ENCODE results near the gene TSR2. TPM values are rescaled to one million over a fixed set of nuclear protein-coding genes. Genes with fewer than 3 reads are reported as not detected.
A peak's percentile ranks its signal among the peaks of the same experiment; 100 is the strongest.

Gene TSR2, protein sequence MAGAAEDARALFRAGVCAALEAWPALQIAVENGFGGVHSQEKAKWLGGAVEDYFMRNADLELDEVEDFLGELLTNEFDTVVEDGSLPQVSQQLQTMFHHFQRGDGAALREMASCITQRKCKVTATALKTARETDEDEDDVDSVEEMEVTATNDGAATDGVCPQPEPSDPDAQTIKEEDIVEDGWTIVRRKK
- 10 to 100 TPM; 24.1 to 25.4 TPM for total RNA-seq

GRCh38 chrX:54439960-54440871 lies at the start of gene TSR2:
TSR2 (plus strand) TSS chrX:54440404; CDS start chrX:54440422, 18 bp downstream.
- ChIA-PET CTCF (interaction anchor here (1.0 to 1.8 kb wide), 2 partner anchors 21 to 398 kb away, joined by 3 to 6 read pairs; no protein-coding TSS in a partner anchor), POLR2A (interaction anchor here (0.7 to 1.1 kb wide), 4 partner anchors 39 to 727 kb away, joined by 3 to 4 read pairs (median 3); partner anchors contain the start of gene GNL3L)
- Mint-ChIP-seq H3K4me1 (ENCODE audit: low read depth) (peaks cover 26% of the 10 kb centered on the region), H3K4me3 (peak within 1 kb of the TSS; percentile 90), H3K27ac (peak within 1 kb of the TSS; percentile 78), H3K36me3 (peaks cover 9% of the 10 kb centered on the region), H3K27me3 (no peaks in the 10 kb centered on the region), H3K9me3 (no peaks in the 10 kb centered on the region)
- intact Hi-C loops (cut with micrococcal nuclease), result loop anchor here (1.0 to 10.0 kb wide), 5 partner anchors 89 to 565 kb away; partner anchors contain the start of genes APEX2, FAM120C and PHF8
- peak; percentile 88 for DNase-seq

- H3K4me1 Mint-ChIP-seq (ENCODE audit: low read depth), result no peaks in the 10 kb centered on the region
Observed at GRCh38 chrX:54397113-54397512, 43.1 kb upstream of the TSR2 start.

GRCh38 chrX:54407266-54407665 lies 32.9 kb upstream of the TSR2 start:
- CTCF ChIA-PET, result no interaction called here
- POLR2A ChIA-PET, result no interaction called here
- H3K4me1 Mint-ChIP-seq (ENCODE audit: low read depth), result peaks cover 5% of the 10 kb centered on the region

More at GRCh38 chrX:54397113-54397512, 43.1 kb upstream of the TSR2 start:
- ChIA-PET POLR2A (no interaction called here), CTCF (no interaction called here)
- Mint-ChIP-seq H3K36me3 (no peaks in the 10 kb centered on the region), H3K4me3 (no peak overlapping the region), H3K27ac (no peak overlapping the region), H3K9me3 (no peaks in the 10 kb centered on the region), H3K27me3 (peaks cover under 1% of the 10 kb centered on the region)
- no peak for DNase-seq
- intact Hi-C loops (cut with micrococcal nuclease), result no loop called here

DNA sequence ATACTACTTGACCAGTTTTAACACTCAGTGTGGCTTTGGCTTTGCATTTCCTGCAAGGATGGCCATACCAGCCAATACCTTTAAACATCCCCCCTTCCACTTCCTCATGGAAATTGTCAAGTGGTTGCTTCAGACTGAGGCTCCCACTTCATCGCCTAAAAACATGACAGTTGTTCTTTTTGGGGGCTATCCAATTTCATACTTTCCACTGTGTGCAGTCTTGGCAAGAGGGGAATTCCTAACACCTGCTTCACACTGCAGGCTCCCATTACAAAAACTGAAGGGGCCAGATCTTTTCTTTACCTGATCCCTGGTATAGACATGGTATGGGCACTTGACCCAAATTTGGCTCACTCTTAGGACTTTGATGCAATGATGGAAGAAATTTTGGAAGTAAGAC lies 28.5 kb upstream of the TSR2 start:
- ChIA-PET POLR2A (no interaction called here), CTCF (no interaction called here)
- Mint-ChIP-seq H3K9me3 (no peaks in the 10 kb centered on the region), H3K4me3 (no peak overlapping the region), H3K27ac (no peak overlapping the region), H3K4me1 (ENCODE audit: low read depth) (peaks cover 13% of the 10 kb centered on the region), H3K27me3 (peaks cover 3% of the 10 kb centered on the region), H3K36me3 (no peaks in the 10 kb centered on the region)
- no peak for DNase-seq
- intact Hi-C loops (cut with micrococcal nuclease), result no loop called here

More at GRCh38 chrX:54407266-54407665, 32.9 kb upstream of the TSR2 start:
- no peak for DNase-seq
- H3K4me3 Mint-ChIP-seq, result no peak overlapping the region
- H3K36me3 Mint-ChIP-seq, result no peaks in the 10 kb centered on the region
- H3K27ac Mint-ChIP-seq, result no peak overlapping the region
- intact Hi-C loops (cut with micrococcal nuclease), result no loop called here
- H3K9me3 Mint-ChIP-seq, result no peaks in the 10 kb centered on the region
- H3K27me3 Mint-ChIP-seq, result peaks cover 2% of the 10 kb centered on the region

DNA sequence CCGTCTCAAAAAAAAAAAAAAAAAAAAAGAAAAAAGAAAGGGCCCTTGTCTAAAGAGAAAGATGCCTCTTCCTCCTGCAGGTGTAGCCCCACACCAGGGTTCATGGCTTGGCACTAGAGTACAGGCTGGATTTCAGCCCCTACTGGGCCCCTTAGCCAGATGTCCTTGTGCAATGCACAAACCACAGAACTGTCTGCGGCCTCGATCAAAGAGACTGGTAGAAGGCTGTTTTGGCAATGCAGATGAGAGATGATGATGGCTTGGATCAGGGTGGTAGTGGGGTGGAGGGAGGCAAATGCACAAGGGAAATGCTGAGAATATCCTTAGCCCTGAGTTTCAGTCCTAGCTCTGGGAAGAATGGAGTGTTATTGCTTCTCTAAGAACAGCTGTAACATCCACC lies 26.5 kb upstream of the TSR2 start:
- Mint-ChIP-seq H3K4me3 (no peak overlapping the region), H3K27ac (no peak overlapping the region), H3K36me3 (no peaks in the 10 kb centered on the region), H3K4me1 (ENCODE audit: low read depth) (peaks cover 13% of the 10 kb centered on the region), H3K9me3 (no peaks in the 10 kb centered on the region), H3K27me3 (peaks cover 5% of the 10 kb centered on the region)
- ChIA-PET CTCF (no interaction called here), POLR2A (no interaction called here)
- intact Hi-C loops (cut with micrococcal nuclease), result no loop called here
- DNase-seq, result no peak

GRCh38 chrX:54415534-54416350 lies 24.5 kb upstream of the TSR2 start:
- no peak for DNase-seq
- no peak overlapping the region for H3K4me3 Mint-ChIP-seq
- H3K27ac Mint-ChIP-seq, result no peak overlapping the region
- peaks cover 8% of the 10 kb centered on the region for H3K4me1 Mint-ChIP-seq (ENCODE audit: low read depth)
- intact Hi-C loops (cut with micrococcal nuclease), result no loop called here
- H3K27me3 Mint-ChIP-seq, result peaks cover 11% of the 10 kb centered on the region
- POLR2A ChIA-PET, result no interaction called here
- CTCF ChIA-PET, result no interaction called here
- H3K9me3 Mint-ChIP-seq, result no peaks in the 10 kb centered on the region
- no peaks in the 10 kb centered on the region for H3K36me3 Mint-ChIP-seq

DNA sequence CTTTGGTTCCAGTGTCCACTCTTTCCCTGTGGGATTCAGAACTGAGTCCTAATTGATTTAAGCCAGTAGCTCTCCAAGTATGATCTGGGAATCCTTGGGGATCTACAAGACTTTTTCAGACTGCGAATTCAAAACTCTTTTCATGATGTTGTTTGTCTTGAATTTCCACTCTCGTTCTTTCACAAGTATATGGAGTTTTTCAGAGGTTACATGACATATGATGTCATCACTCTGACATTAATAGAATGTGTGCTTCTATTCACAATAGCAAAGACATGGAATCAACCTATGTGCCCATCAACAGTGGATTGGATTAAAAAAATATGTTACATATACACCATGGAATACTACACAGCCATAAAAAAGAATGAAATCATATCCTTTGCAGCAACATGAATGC lies 23.2 kb upstream of the TSR2 start:
- POLR2A ChIA-PET, result no interaction called here
- H3K27ac Mint-ChIP-seq, result no peak overlapping the region
- intact Hi-C loops (cut with micrococcal nuclease), result no loop called here
- H3K9me3 Mint-ChIP-seq, result no peaks in the 10 kb centered on the region
- CTCF ChIA-PET, result no interaction called here
- H3K4me3 Mint-ChIP-seq, result no peak overlapping the region
- H3K4me1 Mint-ChIP-seq (ENCODE audit: low read depth), result peaks cover 8% of the 10 kb centered on the region
- DNase-seq, result no peak
- H3K27me3 Mint-ChIP-seq, result peaks cover 11% of the 10 kb centered on the region
- no peaks in the 10 kb centered on the region for H3K36me3 Mint-ChIP-seq

GRCh38 chrX:54419559-54420302 lies 20.5 kb upstream of the TSR2 start:
- intact Hi-C loops (cut with micrococcal nuclease), result no loop called here
- no peak overlapping the region for H3K27ac Mint-ChIP-seq
- CTCF ChIA-PET, result interaction anchor here (0.6 kb wide), 1 partner anchor 336 kb away, joined by 3 read pairs; no protein-coding TSS in a partner anchor
- no peak for DNase-seq
- H3K4me1 Mint-ChIP-seq (ENCODE audit: low read depth), result peaks cover 8% of the 10 kb centered on the region
- POLR2A ChIA-PET, result no interaction called here
- H3K27me3 Mint-ChIP-seq, result peaks cover 11% of the 10 kb centered on the region
- no peak overlapping the region for H3K4me3 Mint-ChIP-seq
- H3K36me3 Mint-ChIP-seq, result no peaks in the 10 kb centered on the region
- no peaks in the 10 kb centered on the region for H3K9me3 Mint-ChIP-seq

DNA sequence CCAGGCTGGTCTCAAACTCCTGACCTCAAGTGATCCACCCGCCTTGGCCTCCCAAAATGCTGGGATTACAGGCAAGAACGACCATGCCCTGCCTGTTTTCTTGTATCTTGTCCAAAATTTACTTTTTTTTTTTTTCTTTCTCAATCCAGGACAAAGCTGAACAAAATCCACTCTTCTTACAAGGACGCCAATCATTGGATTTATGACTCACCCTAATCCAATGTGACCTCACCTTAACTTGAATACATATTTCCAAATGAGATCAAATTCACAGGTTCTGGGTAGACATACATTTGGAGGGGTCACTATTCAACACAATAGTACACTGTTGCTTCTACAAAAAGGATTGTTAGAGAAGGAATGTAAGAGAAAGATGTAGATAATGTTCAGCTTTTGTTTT lies 18.0 kb upstream of the TSR2 start:
- H3K4me3 Mint-ChIP-seq, result no peak overlapping the region
- H3K27me3 Mint-ChIP-seq, result peaks cover 6% of the 10 kb centered on the region
- intact Hi-C loops (cut with micrococcal nuclease), result no loop called here
- no peak for DNase-seq
- CTCF ChIA-PET, result no interaction called here
- H3K4me1 Mint-ChIP-seq (ENCODE audit: low read depth), result no peaks in the 10 kb centered on the region
- no peak overlapping the region for H3K27ac Mint-ChIP-seq
- POLR2A ChIA-PET, result no interaction called here
- no peaks in the 10 kb centered on the region for H3K9me3 Mint-ChIP-seq
- no peaks in the 10 kb centered on the region for H3K36me3 Mint-ChIP-seq

GRCh38 chrX:54423161-54423888 lies 16.9 kb upstream of the TSR2 start:
- H3K36me3 Mint-ChIP-seq, result no peaks in the 10 kb centered on the region
- no peaks in the 10 kb centered on the region for H3K9me3 Mint-ChIP-seq
- peaks cover 6% of the 10 kb centered on the region for H3K27me3 Mint-ChIP-seq
- peak; percentile 14 for DNase-seq
- intact Hi-C loops (cut with micrococcal nuclease), result no loop called here
- POLR2A ChIA-PET, result no interaction called here
- no peak overlapping the region for H3K27ac Mint-ChIP-seq
- no peak overlapping the region for H3K4me3 Mint-ChIP-seq
- CTCF ChIA-PET, result interaction anchor here (0.7 kb wide), 1 partner anchor 634 kb away, joined by 3 read pairs; no protein-coding TSS in a partner anchor
- H3K4me1 Mint-ChIP-seq (ENCODE audit: low read depth), result no peaks in the 10 kb centered on the region

DNA sequence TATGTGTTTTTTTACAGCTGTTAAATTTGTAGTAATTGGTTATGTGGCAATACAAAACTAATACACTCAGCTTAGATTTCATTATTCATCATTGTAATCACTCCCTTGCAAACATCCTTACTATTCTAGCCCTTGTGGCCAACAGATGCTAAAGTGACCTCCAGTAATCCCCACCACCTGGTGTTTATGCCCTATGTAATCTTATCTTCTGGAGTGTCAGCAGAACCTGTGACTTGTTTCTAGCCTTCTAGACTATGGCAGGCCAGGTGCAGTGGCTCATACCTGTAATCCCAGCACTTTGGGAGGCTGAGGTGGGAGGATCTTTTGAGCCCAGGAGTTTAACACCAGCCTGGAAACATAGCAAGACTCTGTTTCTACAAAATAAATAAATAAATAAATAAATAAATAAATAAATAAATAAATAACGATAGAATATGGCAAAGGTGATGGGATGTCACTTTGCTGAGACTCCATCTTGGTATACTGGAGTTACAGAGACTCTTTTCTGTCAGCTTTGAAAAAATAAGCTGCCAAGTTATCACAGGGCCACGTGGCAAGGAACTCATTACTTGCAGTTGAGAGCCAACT lies 12.3 kb upstream of the TSR2 start:
- no peaks in the 10 kb centered on the region for H3K27me3 Mint-ChIP-seq
- no peaks in the 10 kb centered on the region for H3K36me3 Mint-ChIP-seq
- intact Hi-C loops (cut with micrococcal nuclease), result no loop called here
- H3K27ac Mint-ChIP-seq, result no peak overlapping the region
- H3K9me3 Mint-ChIP-seq, result no peaks in the 10 kb centered on the region
- no peak overlapping the region for H3K4me3 Mint-ChIP-seq
- ChIA-PET POLR2A (interaction anchor here (0.7 kb wide), 1 partner anchor 232 kb away, joined by 3 read pairs; no protein-coding TSS in a partner anchor), CTCF (no interaction called here)
- no peak for DNase-seq
- no peaks in the 10 kb centered on the region for H3K4me1 Mint-ChIP-seq (ENCODE audit: low read depth)
